Muscle layer of duodenum (tissue), 2 donors: ENCODE data around the gene TNP2.
"Not testable (repeated sequence)": the region's sequence is repeated elsewhere in the genome, so short reads cannot be mapped to it uniquely, and the experiment has no call there.

Experiments
- H3K27ac ChIP-seq: one replicate; pipeline ENCODE4 v1.7.0; 2013; ENCODE audit warnings: mild to moderate bottlenecking, low read length
- H3K27me3 ChIP-seq: one replicate; pipeline ENCODE4 v1.7.0; 2013; ENCODE audit warnings: low read depth, mild to moderate bottlenecking, control low read depth, low read length
- H3K36me3 ChIP-seq, 2 donors: one replicate each; pipeline ENCODE4 v1.7.0; 2013; ENCODE audit warnings: low read length in 2 of 2, control low read depth in 1 of 2, mild to moderate bottlenecking in 1 of 2; ENCODE audit not compliant: insufficient read depth in 2 of 2, control insufficient read depth in 1 of 2
- H3K4me1 ChIP-seq, 2 donors: one replicate each; pipeline ENCODE4 v1.7.0; 2013; ENCODE audit warnings: low read length in 2 of 2, mild to moderate bottlenecking in 2 of 2, control low read depth in 1 of 2, moderate library complexity in 1 of 2; ENCODE audit not compliant: insufficient read depth in 2 of 2, control insufficient read depth in 1 of 2
- H3K4me3 ChIP-seq, 2 donors: one replicate each; pipeline ENCODE4 v1.7.0; 2013; ENCODE audit warnings: low read length in 2 of 2, low read depth in 1 of 2, mild to moderate bottlenecking in 1 of 2
- H3K9me3 ChIP-seq, 2 donors: one replicate each; pipeline ENCODE4 v1.7.0; 2013; ENCODE audit warnings: low read length in 2 of 2, control low read depth in 1 of 2, mild to moderate bottlenecking in 1 of 2; ENCODE audit not compliant: control insufficient read depth in 1 of 2
- donor health status: healthy.

The TNP2 gene

DNA sequence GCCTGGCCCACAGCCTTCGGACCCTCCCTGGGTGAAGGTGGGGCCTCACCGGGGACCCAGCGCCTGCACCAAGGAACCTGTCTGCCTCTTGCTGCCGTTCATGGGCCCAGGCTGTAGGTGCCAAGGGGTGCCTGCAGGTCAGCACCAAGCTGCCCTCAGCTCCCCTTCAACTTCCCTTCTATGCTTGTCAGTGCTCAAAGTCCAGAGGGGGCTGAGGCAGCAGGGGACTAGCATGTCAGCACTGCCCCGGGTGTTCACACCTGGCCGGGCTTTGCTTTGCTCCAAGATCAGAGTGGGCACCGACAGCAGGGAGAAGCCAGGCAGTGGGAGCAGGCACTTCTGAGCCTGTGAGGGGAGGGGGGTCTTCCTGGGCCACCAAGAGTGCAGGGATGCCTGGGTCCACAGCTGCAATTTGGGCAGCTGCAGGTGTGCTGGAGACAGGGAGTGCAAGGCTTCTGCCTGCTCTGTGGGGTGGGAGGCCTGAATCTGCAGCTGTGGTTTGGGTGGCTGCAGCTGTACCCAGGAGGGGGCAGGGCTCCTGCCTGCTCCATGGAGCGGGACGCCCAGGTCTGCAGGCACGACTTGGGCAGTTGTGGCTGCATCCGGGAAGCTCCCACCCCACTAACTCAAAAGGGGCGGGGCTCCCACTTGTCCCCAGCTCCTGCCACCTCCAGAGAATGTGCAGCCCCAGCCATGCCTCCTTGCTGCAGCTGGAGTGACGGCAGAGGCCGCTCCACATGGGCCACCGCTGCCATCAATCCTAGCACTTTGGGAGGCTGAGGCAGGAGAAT, 39.6 kb upstream of the TNP2 start:
- H3K4me3 ChIP-seq: no peak overlapping the region
- H3K9me3 ChIP-seq: no peaks in the 10 kb centered on the region
- no peaks in the 10 kb centered on the region for H3K36me3 ChIP-seq
- no peaks in the 10 kb centered on the region for H3K4me1 ChIP-seq
- H3K27me3 ChIP-seq: no peaks in the 10 kb centered on the region
- no peak overlapping the region for H3K27ac ChIP-seq

DNA sequence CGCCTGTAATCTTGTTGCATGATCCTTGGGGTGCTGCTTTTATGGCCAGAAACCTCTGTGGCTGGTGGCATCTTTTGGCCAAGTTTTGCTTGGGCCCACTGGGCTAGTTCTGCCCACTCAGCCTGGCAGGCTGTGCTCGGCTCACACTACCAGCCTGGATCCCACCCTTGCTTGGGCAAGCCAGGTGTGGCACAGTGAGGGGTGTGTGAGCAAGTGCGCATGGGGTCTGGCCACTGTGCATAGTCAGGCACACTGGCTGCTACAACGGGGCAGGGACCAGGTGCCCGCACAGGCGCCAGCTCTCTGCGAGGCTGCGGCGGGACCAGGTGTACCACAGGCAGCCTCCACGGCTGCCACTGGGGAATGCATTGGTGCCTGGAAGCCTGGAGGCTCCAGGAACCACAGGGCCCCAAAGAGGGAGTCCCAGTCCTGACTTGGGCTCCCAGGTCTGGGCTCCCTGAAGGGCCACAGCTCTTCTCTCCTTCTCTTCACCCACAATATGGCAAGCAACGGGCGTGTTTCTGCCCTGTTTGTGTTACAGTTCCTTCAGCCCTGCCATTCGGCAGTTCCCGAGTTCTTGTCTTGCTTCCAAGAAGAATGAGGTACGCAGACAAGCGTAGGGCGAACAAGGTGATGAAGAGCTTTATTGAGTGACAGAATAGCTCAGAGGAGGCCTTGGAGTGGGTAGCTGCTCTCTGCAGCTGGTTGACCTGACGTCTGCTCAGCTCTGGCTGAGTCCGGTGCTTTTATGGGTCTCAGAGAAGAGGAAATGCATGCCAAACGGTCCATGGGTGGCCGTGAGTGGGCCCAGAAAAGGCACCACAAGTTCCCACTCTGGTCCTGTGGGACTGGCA, 38.7 kb upstream of the TNP2 start:
- Histone ChIP-seq H3K27ac (no peak overlapping the region), H3K4me1 (no peaks in the 10 kb centered on the region), H3K9me3 (no peaks in the 10 kb centered on the region), H3K36me3 (no peaks in the 10 kb centered on the region), H3K27me3 (no peaks in the 10 kb centered on the region), H3K4me3 (no peak overlapping the region)

DNA sequence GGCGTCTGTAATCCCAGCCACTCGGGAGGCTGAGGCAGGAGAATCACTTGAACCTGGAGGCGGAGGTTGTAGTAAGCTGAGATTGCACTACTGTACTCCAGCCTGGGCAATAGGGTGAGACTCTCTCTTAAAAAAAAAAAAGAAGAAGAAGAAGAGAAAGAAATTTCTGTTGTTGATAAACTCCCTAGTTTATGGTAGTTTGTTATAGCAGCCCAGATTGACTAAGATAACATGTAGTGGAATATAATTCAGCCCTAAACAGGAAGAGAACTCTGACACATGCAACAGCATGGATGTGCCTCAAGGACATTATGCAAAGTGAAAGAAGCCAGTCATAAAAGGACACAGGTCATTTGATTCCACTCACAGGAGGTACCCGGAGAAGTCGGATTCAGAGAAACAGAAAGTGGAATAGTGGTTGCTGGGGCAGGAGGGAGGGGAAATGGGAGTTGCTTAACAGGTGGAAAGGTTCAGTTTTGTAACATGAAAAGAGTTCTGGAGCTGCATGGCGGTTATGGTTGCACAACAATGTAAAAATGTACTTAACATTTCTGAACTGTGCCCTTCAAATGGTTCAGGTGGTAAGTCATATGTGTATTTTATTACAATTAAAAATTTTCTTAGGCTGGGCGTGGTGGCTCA, 38.0 kb upstream of the TNP2 start:
- no peaks in the 10 kb centered on the region for H3K27me3 ChIP-seq
- no peaks in the 10 kb centered on the region for H3K9me3 ChIP-seq
- no peaks in the 10 kb centered on the region for H3K36me3 ChIP-seq
- H3K4me3 ChIP-seq: no peak overlapping the region
- H3K27ac ChIP-seq: no peak overlapping the region
- no peaks in the 10 kb centered on the region for H3K4me1 ChIP-seq

DNA sequence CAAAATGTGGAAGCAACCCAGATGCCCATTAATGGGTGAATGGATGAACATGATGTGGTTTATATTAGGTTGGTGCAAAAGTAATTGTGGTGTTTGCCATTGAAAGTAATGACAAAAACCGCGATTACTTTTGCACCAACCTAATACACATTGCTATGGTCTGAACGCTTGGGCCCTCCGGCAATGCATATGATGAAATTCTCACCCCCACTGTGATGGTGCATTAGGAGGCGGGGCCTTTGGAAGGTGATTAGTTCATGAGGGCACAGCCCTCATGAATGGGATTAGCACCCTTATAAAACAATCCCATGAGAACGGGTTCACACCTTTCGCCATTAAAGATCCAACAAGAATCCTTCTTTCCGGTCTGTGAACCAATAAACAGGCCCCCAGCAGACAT, 37.3 kb upstream of the TNP2 start:
- H3K36me3 ChIP-seq: no peaks in the 10 kb centered on the region
- H3K4me1 ChIP-seq: no peaks in the 10 kb centered on the region
- no peaks in the 10 kb centered on the region for H3K27me3 ChIP-seq
- H3K4me3 ChIP-seq: no peak overlapping the region
- H3K9me3 ChIP-seq: no peaks in the 10 kb centered on the region
- no peak overlapping the region for H3K27ac ChIP-seq

DNA sequence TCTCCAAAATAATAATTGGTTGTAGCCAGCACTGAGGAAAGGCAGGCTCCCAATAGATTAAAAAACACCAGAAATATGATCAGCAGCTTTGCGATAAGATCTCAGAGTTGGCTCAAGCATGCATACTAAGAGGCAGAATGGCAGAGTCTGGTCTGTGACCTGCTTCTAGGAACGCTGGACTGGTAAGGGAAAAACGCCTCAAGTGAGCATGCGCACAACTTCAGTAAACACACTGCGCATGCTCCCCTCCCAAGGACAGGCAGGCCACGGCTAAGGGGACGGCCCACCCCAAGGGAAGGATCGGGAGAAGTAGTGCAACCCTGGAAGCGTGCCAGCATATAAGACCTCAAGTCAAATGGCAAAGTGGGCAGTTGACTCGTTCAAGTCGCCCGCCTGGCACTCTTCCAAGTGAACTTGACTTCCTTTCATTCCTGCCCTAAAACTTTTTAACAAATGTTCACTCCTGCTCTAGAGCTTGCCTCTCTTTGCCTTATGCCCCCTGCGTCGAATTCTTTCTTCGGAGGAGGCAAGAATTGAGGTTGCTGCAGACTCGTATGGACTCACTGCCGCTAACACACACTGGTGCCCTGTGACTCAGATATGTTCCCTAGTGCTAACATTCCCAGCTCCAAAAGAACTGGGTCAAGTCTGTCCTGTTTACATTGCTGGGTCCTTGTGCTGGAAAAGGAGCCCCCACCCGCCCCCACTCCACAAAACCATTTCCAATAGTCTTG, 34.4 kb upstream of the TNP2 start:
- H3K4me1 ChIP-seq: no peaks in the 10 kb centered on the region
- no peak overlapping the region for H3K4me3 ChIP-seq

DNA sequence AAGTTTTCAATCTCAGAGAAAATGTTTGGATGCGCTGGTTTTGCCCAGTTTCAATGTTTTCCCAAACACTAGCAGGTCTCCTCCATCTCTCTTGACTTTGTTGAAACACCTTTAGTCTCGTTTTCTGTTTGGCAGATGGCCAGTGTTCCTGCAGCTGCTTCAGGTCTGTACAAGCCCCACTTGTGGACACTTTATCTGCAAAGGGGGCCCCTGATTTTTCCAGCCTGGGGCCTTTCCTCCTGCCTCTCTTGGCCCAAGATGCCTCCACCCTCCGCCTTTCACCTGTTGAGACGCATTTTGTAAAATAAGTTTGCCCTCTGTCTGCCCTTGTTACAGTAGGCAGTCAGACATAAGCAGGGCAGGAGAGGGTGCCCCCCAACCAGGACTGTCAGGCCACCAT, 33.9 kb upstream of the TNP2 start:
- H3K27ac ChIP-seq: no peak overlapping the region
- H3K27me3 ChIP-seq: no peaks in the 10 kb centered on the region
- no peaks in the 10 kb centered on the region for H3K4me1 ChIP-seq
- H3K4me3 ChIP-seq: no peak overlapping the region
- H3K36me3 ChIP-seq: no peaks in the 10 kb centered on the region
- no peaks in the 10 kb centered on the region for H3K9me3 ChIP-seq

More for the DNA sequence above, 34.4 kb upstream of the TNP2 start:
- Histone ChIP-seq H3K36me3 (no peaks in the 10 kb centered on the region), H3K9me3 (no peaks in the 10 kb centered on the region), H3K27me3 (no peaks in the 10 kb centered on the region), H3K27ac (no peak overlapping the region)

DNA sequence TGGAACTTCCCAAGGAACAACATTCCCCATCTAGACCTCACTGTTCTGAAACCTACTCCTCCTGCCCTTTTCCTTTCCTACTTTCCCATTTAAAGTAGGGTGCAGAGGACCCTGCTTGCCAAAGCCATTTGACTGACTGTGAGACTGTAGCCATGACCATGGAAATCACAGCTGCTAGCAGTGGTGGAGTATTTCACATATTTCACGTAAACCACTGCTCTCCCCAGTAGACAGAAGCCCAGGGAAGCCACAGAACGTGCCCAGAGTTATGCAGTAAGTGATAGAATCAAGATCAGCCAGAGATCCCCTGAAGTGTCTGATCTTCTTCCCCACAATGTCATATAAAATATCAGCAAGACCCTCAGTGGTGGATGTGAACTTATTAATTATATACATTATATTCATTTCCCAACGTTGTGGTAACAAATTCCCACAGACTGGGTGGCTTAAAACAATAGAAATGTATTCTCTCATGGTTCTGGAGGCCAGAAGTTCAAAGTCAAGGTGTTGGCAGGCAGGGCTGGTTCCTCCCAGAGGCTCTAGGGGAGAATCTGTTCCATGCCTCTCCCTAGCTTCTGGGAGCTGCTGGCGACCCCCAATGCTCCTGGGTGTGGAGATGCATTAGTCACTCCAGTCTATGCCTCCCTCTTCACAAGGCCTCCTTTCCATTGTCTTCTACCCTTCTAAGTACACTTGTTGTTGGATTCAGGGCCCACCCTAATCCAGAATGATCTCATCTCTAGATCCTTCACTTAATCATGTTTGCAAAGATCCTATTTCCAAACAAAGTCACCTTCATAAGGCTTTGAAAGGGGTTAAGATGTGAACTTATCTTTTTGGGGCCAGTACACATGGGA, 32.7 kb upstream of the TNP2 start:
- Histone ChIP-seq H3K9me3 (no peaks in the 10 kb centered on the region), H3K27ac (no peak overlapping the region), H3K4me3 (no peak overlapping the region), H3K36me3 (no peaks in the 10 kb centered on the region), H3K4me1 (peaks cover 3 to 5% of the 10 kb centered on the region in 2 donors), H3K27me3 (no peaks in the 10 kb centered on the region)

DNA sequence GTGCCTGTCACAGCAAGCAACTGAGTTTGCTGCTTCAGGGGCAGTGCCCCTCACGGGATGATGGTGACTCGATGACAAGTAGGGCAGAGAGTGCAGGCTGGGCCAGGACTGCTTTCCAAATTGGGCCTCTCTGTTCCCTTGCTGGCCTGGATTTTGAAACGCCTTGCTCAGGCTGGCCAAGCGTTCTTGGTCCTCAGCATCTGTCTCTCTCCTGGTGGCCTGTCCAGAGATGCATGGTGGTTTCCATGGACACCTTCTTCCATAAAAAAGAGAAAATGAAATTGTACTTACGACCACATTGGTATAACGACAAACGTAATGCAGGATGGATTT, 31.4 kb upstream of the TNP2 start:
- no peaks in the 10 kb centered on the region for H3K9me3 ChIP-seq
- H3K36me3 ChIP-seq: no peaks in the 10 kb centered on the region
- H3K4me3 ChIP-seq: no peak overlapping the region
- peaks cover 5 to 8% of the 10 kb centered on the region in 2 donors for H3K4me1 ChIP-seq
- no peak overlapping the region for H3K27ac ChIP-seq
- no peaks in the 10 kb centered on the region for H3K27me3 ChIP-seq

DNA sequence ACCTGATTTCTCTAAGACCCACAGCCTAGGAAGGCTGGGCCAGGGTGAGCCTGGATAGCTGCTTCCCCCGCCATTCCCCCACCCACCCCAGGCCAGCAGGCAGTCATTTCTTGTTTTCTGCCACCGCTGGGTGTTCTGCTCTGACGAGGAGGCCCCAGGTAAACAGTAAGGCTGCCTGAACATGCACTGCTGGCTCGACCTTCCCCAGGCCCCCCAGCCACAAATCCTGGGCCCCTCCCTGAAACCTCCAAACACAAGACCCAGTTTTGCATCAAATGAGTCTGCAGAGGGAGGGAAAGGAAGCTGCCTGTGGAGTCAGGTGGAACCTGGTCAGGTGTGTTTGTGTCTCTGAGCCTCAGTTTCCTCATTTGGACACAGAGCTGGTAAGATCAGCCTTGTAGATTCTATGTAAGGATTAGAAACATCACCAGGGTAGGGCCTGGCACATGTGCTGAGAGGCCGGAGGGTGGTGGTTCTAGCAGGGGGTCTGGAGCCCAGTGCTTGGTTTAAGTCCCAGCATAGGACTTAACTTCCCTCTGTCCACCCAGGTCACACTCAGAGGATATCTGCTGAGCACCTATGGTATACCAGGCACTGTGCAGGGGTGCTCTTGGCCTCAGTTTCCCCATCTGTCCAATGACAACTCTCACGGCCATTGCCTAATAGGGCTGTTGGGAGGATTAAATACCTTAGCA, 30.9 kb upstream of the TNP2 start:
- no peak overlapping the region for H3K4me3 ChIP-seq
- no peak overlapping the region for H3K27ac ChIP-seq
- no peaks in the 10 kb centered on the region for H3K9me3 ChIP-seq
- H3K4me1 ChIP-seq: peaks cover 5 to 8% of the 10 kb centered on the region in 2 donors
- H3K36me3 ChIP-seq: no peaks in the 10 kb centered on the region
- no peaks in the 10 kb centered on the region for H3K27me3 ChIP-seq

DNA sequence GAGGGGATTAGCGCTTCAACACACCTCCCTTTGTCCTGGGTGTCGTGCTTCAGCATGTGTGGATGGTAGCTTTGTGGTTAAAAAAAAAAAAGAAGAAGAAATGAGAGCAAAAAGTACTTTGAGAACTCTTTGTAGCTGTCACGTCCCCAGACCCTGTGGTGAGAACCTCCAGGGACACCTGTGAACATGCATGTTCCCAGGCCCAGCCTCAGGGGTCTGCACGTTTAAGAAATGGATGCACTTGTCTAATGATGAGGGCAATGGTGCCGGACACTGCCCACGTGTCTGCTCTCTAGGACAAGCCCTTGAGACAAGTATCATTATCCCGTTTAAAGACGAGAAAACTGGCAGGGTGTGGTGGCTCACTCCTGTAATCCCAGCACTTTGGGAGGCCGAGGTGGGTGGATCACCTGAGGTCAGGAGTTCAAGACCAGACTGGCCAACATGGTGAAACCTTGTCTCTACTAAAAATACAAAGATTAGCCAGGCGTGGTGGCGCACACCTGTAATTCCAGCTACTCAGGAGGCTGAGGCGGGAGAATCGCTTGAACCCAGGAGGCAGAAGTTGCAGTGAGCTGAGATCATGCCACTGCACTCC, 29.9 kb upstream of the TNP2 start:
- H3K27me3 ChIP-seq, H3K4me1 ChIP-seq, H3K27ac ChIP-seq, H3K36me3 ChIP-seq, H3K4me3 ChIP-seq, H3K9me3 ChIP-seq: not testable (repeated sequence)
